HepG2 (cell line): ENCODE measurements around the gene CNOT1. TPM values are rescaled to one million over a fixed set of nuclear protein-coding genes. Genes with fewer than 3 reads are reported as not detected.

ENCODE experiments used
- ATAC-seq: fragments of 200-7000 bp; cut with Tn5 transposase; 3 replicates; pipeline ENCODE4 v1.9.1; 2020; ENCODE audit warnings: mild to moderate bottlenecking, moderate library complexity
- BruUV-seq: library from RNA; stranded (reverse); fragments of 400-500 nt; replicated peaks from 2 replicates; lab custom pipeline; 2021; lab: Mats Ljungman, UMichigan
- CTCF ChIA-PET: fragments of 300-600 bp; formaldehyde crosslinking; extraction: SDS; loops from one replicate; lab custom pipeline; 2021; ENCODE audit warnings: low total read pairs, inconsistent platforms, low intra/inter-chr PET ratio; lab: Yijun Ruan, JAX
- POLR2A ChIA-PET: fragments of 350-600 bp; sonication (Branson Sonifier 250); formaldehyde crosslinking; loops from one replicate; lab custom pipeline; 2020; ENCODE audit warnings: antibody characterized with exemption, inconsistent platforms; lab: Yijun Ruan, JAX
- DNase-seq: peaks from one replicate; pipeline ENCODE4 v3.0.0-alpha.2; 2015; ENCODE audit warnings: low spot score
- FAIRE-seq: peaks from 3 replicates; lab custom pipeline; 2011; peaks lifted over from hg19 to GRCh38; lab: Jason Lieb, UNC
- H2AFZ ChIP-seq: one replicate; pipeline ENCODE4 v1.6.1; 2011; ENCODE audit warnings: low read length, inconsistent platforms
- H3K27ac ChIP-seq: fragments of 300-600 bp; 3 replicates; pipeline ENCODE4 v1.8.0; 2011; ENCODE audit warnings: mixed run types, mild to moderate bottlenecking, mixed read lengths, low read length, inconsistent platforms; ENCODE audit not compliant: insufficient read depth; ENCODE audit errors: extremely low read length
- H3K27me3 ChIP-seq, 2 experiments: fragments of 200-600 bp in 1 of 2; 2 replicates in 1 of 2; 3 replicates in 1 of 2; pipeline versions ENCODE4 v1.6.0 to v1.8.0; 2011; ENCODE audit warnings: low read length in 2 of 2, mild to moderate bottlenecking in 2 of 2, moderate library complexity in 2 of 2, inconsistent platforms in 1 of 2; ENCODE audit not compliant: insufficient read depth in 2 of 2, control insufficient read depth in 1 of 2
- H3K36me3 ChIP-seq, 2 experiments: fragments of 200-600 bp in 1 of 2; replicated peaks in 1 of 2; 2 replicates in 1 of 2; 3 replicates in 1 of 2; pipeline versions ENCODE4 v1.5.1 to v1.8.0; 2011; ENCODE audit warnings: low read length in 2 of 2, inconsistent platforms in 1 of 2; ENCODE audit not compliant: insufficient read depth in 2 of 2, control insufficient read depth in 1 of 2
- H3K4me1 ChIP-seq: 2 replicates; pipeline ENCODE4 v1.5.1; 2012; ENCODE audit warnings: low read length, inconsistent platforms; ENCODE audit not compliant: insufficient read depth
- H3K4me2 ChIP-seq: 2 replicates; pipeline ENCODE4 v1.6.0; 2011; ENCODE audit warnings: low read depth, low read length, inconsistent platforms
- H3K4me3 ChIP-seq, 3 experiments: fragments of 200-600 bp in 1 of 3; sonication (generic), shearing (Covaris generic) in 1 of 3; replicated peaks in 1 of 3; 2 replicates each; pipeline ENCODE4 v1.5.1; 2011 to 2016; ENCODE audit warnings: low read length in 3 of 3, inconsistent platforms in 2 of 3, low read depth in 2 of 3, mild to moderate bottlenecking in 2 of 3, control low read depth in 1 of 3, mixed read lengths in 1 of 3; ENCODE audit not compliant: insufficient read depth in 1 of 3
- H3K79me2 ChIP-seq: one replicate; pipeline ENCODE4 v1.6.1; 2011; ENCODE audit warnings: low read length, inconsistent platforms; ENCODE audit not compliant: insufficient read depth
- H3K9ac ChIP-seq: 2 replicates; pipeline ENCODE4 v1.6.0; 2011; ENCODE audit warnings: mild to moderate bottlenecking, low read depth, low read length, inconsistent platforms; ENCODE audit not compliant: insufficient read depth
- H3K9me3 ChIP-seq: 2 replicates; pipeline ENCODE4 v1.5.1; 2012; ENCODE audit warnings: mild to moderate bottlenecking, low read length
- H4K20me1 ChIP-seq: 2 replicates; pipeline ENCODE4 v1.6.0; 2011; ENCODE audit warnings: inconsistent platforms, mild to moderate bottlenecking, low read length, moderate library complexity; ENCODE audit not compliant: insufficient read depth
- ARHGAP35 ChIP-seq: sonication (generic); formaldehyde crosslinking; IDR thresholded peaks from 2 replicates; pipeline ENCODE4 v1.9.0; 2022; ENCODE audit warnings: mild to moderate bottlenecking, inconsistent platforms, moderate library complexity, missing genetic modification reagents, borderline replicate concordance
- ARNTL ChIP-seq: sonication (generic); formaldehyde crosslinking; IDR thresholded peaks from 2 replicates; pipeline ENCODE4 v1.4.0; 2020; ENCODE audit warnings: mild to moderate bottlenecking, missing genetic modification reagents
- CHD4 ChIP-seq: fragments of 200-600 bp; sonication (generic); IDR thresholded peaks from 2 replicates; pipeline ENCODE4 v1.7.0; 2017; ENCODE audit warnings: mild to moderate bottlenecking, low read length, borderline replicate concordance
- FOXO4 ChIP-seq: sonication (generic); formaldehyde crosslinking; conservative IDR thresholded peaks from 2 replicates; pipeline ENCODE4 v1.8.1; 2023; ENCODE audit warnings: missing genetic modification reagents
- GABPA ChIP-seq, 2 experiments: IDR thresholded peaks; 2 replicates each; pipeline ENCODE4 v1.6.1; 2011 to 2016; ENCODE audit warnings: low read depth in 2 of 2, low read length in 1 of 2, missing biosample characterization in 1 of 2, missing genetic modification characterization in 1 of 2
- GTF2F1 ChIP-seq: fragments of 150-350 bp; IDR thresholded peaks from 2 replicates; pipeline ENCODE4 v1.6.1; 2014; ENCODE audit warnings: low read length
- KAT2B ChIP-seq: fragments of 150-350 bp; IDR thresholded peaks from 2 replicates; pipeline ENCODE4 v1.6.1; 2014; ENCODE audit warnings: low read depth, low read length, borderline replicate concordance
- MEF2D ChIP-seq: sonication (generic); formaldehyde crosslinking; IDR thresholded peaks from 2 replicates; pipeline ENCODE4 v1.5.1; 2020; ENCODE audit warnings: mild to moderate bottlenecking, missing genetic modification reagents
- NR2F1 ChIP-seq, 2 experiments: fragments of 450-650 bp in 1 of 2; formaldehyde crosslinking in 1 of 2; IDR thresholded peaks; 2 replicates each; pipeline versions ENCODE4 v1.5.0 to v1.6.1; 2016 to 2020; ENCODE audit warnings: mild to moderate bottlenecking in 1 of 2, missing compliant biosample characterization in 1 of 2, missing genetic modification reagents in 1 of 2, moderate library complexity in 1 of 2
- POLR2AphosphoS5 ChIP-seq: IDR thresholded peaks from 2 replicates; pipeline ENCODE4 v1.6.1; 2012; ENCODE audit warnings: low read depth, low read length
- RBFOX2 ChIP-seq: fragments of 200-400 bp; formaldehyde crosslinking; IDR thresholded peaks from 2 replicates; pipeline ENCODE4 v1.6.1; 2017; ENCODE audit warnings: low read depth, mild to moderate bottlenecking, low read length
- ZBTB20 ChIP-seq: sonication (generic); formaldehyde crosslinking; IDR thresholded peaks from 2 replicates; pipeline ENCODE4 v1.8.1; 2023; ENCODE audit warnings: missing genetic modification reagents, low read depth, mild to moderate bottlenecking, borderline replicate concordance
- ZNF180 ChIP-seq: sonication (generic); formaldehyde crosslinking; IDR thresholded peaks from 2 replicates; pipeline ENCODE4 v1.4.0; 2020; ENCODE audit warnings: low read depth, missing genetic modification reagents, borderline replicate concordance
- ZNF567 ChIP-seq: sonication (generic); formaldehyde crosslinking; IDR thresholded peaks from 2 replicates; pipeline ENCODE4 v1.8.1; 2023; ENCODE audit warnings: mild to moderate bottlenecking, missing genetic modification reagents, borderline replicate concordance
- ZNF83 ChIP-seq: sonication (generic); formaldehyde crosslinking; IDR thresholded peaks from 2 replicates; pipeline ENCODE4 v1.4.0; 2020; ENCODE audit warnings: missing genetic modification reagents, mild to moderate bottlenecking, borderline replicate concordance
- WGBS: methylation state at CpG from one replicate; pipeline ENCODE4 v1.1.6; 2017; ENCODE audit warnings: low lambda C conversion rate; 5-methylcytosine and 5-hydroxymethylcytosine counted together
- in situ Hi-C: cut with HindIII; loops from 2 replicates; pipeline ENCODE4 v1.10.0; 2017; ENCODE audit warnings: low pct_unique_long_range_greater_than_20kb; ENCODE audit not compliant: extremely low pct_ligation_motif_present
- intact Hi-C: fragments of 100-400 bp; cut with micrococcal nuclease; formaldehyde crosslinking; loops from one replicate; pipeline ENCODE4 v1.10.0; 2022; ENCODE audit not compliant: unreplicated experiment
- polyA plus RNA-seq, 8 experiments: library from polyadenylated mRNA; depleted of rRNA in 3 of 8; stranded (reverse) in 7 of 8; unstranded in 1 of 8; fragments of >200 nt; fragmentation: Illumina TruSeq in 4 of 8; extraction: Trizol in 4 of 8; gene quantifications; 2 replicates each; pipeline versions ENCODE4 v1.2.1 to v1.2.3, GENCODE V29; 2011 to 2016; ENCODE audit warnings: low read depth in 4 of 8, missing spikeins in 1 of 8, mixed read lengths in 1 of 8; ENCODE audit not compliant: insufficient read depth in 1 of 8
- total RNA-seq, 5 experiments: library from RNA; depleted of rRNA; stranded (reverse); fragments of >200 nt; fragmentation: Illumina TruSeq; extraction: Trizol; gene quantifications; 2 replicates each; pipeline ENCODE4 v1.2.3, GENCODE V29; 2016; ENCODE audit warnings: low read depth in 1 of 5
- TF ChIP-seq, protein P1 (sequence below): sonication (generic); formaldehyde crosslinking; IDR thresholded peaks from 2 replicates; pipeline ENCODE4 v1.8.0; 2023; ENCODE audit warnings: mild to moderate bottlenecking, missing genetic modification reagents
- TF ChIP-seq, protein P2 (sequence below), 2 experiments: sonication (generic) in 1 of 2; formaldehyde crosslinking in 1 of 2; IDR thresholded peaks; 2 replicates each; pipeline versions ENCODE4 v1.4.0 to v1.6.1; 2018 to 2020; ENCODE audit warnings: missing genetic modification reagents in 2 of 2, borderline replicate concordance in 1 of 2, low read depth in 1 of 2, mild to moderate bottlenecking in 1 of 2, missing biosample characterization in 1 of 2
- TF ChIP-seq, protein P3 (sequence below): sonication (generic); formaldehyde crosslinking; IDR thresholded peaks from 2 replicates; pipeline ENCODE4 v1.8.1; 2023; ENCODE audit warnings: missing genetic modification reagents, mild to moderate bottlenecking, borderline replicate concordance

The CNOT1 gene
- total and polyA plus RNA-seq, 2 of the 13 experiments (the other 11 are each of a cell fraction or from before 2014, with no cell fraction given): 188 to 232 TPM

GRCh38 chr16:58656899-58657298, 27.3 kb upstream of the CNOT1 start:
- Histone ChIP-seq H3K36me3 (no peaks in the 10 kb centered on the region), H3K4me3 (no peak overlapping the region), H4K20me1 (no peaks in the 10 kb centered on the region), H3K27ac (no peak overlapping the region), H3K4me2 (no peak overlapping the region), H3K79me2 (no peaks in the 10 kb centered on the region), H3K27me3 (no peaks in the 10 kb centered on the region), H3K9me3 (no peaks in the 10 kb centered on the region), H3K4me1 (peaks cover 47% of the 10 kb centered on the region), H3K9ac (no peak overlapping the region), H2AFZ (no peak overlapping the region)
- ATAC-seq (no peak), FAIRE-seq (no peak), DNase-seq (no peak)
- ChIA-PET POLR2A (interaction anchor here (0.9 to 1.3 kb wide), 2 partner anchors 28 to 528 kb away, joined by 3 read pairs; partner anchors contain the start of genes CFAP20 and SLC38A7), CTCF (no interaction called here)
- in situ Hi-C loops (no loop called here), intact Hi-C loops (no loop called here)
- BruUV-seq: no TSS peak
- WGBS: 8% methylated on average over 4 of the region's 4 CpGs
- TF ChIP-seq ZNF567 (CRISPR knock-in tag): no peak
- TF ChIP-seq MEF2D (CRISPR knock-in tag): no peak
- no peak for TF ChIP-seq ZNF83 (CRISPR knock-in tag)
- TF ChIP-seq, protein P1, sequence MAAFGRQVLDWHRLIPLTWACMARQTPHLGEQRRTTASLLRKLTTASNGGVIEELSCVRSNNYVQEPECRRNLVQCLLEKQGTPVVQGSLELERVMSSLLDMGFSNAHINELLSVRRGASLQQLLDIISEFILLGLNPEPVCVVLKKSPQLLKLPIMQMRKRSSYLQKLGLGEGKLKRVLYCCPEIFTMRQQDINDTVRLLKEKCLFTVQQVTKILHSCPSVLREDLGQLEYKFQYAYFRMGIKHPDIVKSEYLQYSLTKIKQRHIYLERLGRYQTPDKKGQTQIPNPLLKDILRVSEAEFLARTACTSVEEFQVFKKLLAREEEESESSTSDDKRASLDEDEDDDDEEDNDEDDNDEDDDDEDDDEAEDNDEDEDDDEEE (CRISPR knock-in tag): no peak
- TF ChIP-seq RBFOX2: no peak
- TF ChIP-seq ARHGAP35: no peak
- TF ChIP-seq ZNF180 (CRISPR knock-in tag): no peak
- TF ChIP-seq GABPA (IDR thresholded peaks at IDR 0.05; ENCODE audit: low read depth, low read length): no peak
- TF ChIP-seq GABPA (CRISPR knock-in tag; IDR thresholded peaks at IDR 0.05; ENCODE audit: low read depth): no peak
- no peak for TF ChIP-seq GTF2F1
- no peak for TF ChIP-seq CHD4
- TF ChIP-seq, protein P2, sequence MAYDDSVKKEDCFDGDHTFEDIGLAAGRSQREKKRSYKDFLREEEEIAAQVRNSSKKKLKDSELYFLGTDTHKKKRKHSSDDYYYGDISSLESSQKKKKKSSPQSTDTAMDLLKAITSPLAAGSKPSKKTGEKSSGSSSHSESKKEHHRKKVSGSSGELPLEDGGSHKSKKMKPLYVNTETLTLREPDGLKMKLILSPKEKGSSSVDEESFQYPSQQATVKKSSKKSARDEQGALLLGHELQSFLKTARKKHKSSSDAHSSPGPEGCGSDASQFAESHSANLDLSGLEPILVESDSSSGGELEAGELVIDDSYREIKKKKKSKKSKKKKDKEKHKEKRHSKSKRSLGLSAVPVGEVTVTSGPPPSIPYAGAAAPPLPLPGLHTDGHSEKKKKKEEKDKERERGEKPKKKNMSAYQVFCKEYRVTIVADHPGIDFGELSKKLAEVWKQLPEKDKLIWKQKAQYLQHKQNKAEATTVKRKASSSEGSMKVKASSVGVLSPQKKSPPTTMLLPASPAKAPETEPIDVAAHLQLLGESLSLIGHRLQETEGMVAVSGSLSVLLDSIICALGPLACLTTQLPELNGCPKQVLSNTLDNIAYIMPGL (CRISPR knock-in tag; IDR thresholded peaks at IDR 0.05; ENCODE audit: borderline replicate concordance in 1 of 2, low read depth in 1 of 2): no peak
- TF ChIP-seq, protein P3, sequence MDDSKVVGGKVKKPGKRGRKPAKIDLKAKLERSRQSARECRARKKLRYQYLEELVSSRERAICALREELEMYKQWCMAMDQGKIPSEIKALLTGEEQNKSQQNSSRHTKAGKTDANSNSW (CRISPR knock-in tag): no peak
- TF ChIP-seq ARNTL (CRISPR knock-in tag): no peak
- TF ChIP-seq NR2F1 (CRISPR knock-in tag; IDR thresholded peaks at IDR 0.05): no peak
- TF ChIP-seq KAT2B: no peak
- no peak for TF ChIP-seq POLR2AphosphoS5
- no peak for TF ChIP-seq ZBTB20 (CRISPR knock-in tag)
- TF ChIP-seq FOXO4 (CRISPR knock-in tag): no peak
